IPS-18a (cell line): Measurements from ENCODE around the gene PSMD12.
"Not testable (repeated sequence)": the region's sequence is repeated elsewhere in the genome, so short reads cannot be mapped to it uniquely, and the experiment has no call there.

Experiments
- H3K27ac ChIP-seq: one replicate; pipeline ENCODE4 v1.5.1; 2013; ENCODE audit warnings: low read length
- H3K27me3 ChIP-seq: one replicate; pipeline ENCODE4 v1.6.1; 2013; ENCODE audit warnings: mild to moderate bottlenecking, low read length; ENCODE audit not compliant: control insufficient read depth, insufficient read depth
- H3K36me3 ChIP-seq: one replicate; pipeline ENCODE4 v1.6.1; 2013; ENCODE audit warnings: low read depth, low read length; ENCODE audit not compliant: control insufficient read depth
- H3K4me1 ChIP-seq: one replicate; pipeline ENCODE4 v1.6.1; 2013; ENCODE audit warnings: low read depth, low read length; ENCODE audit not compliant: control insufficient read depth
- H3K4me3 ChIP-seq: one replicate; pipeline ENCODE4 v1.5.1; 2013; ENCODE audit warnings: low read length
- H3K9ac ChIP-seq: one replicate; pipeline ENCODE4 v1.6.1; 2013; ENCODE audit warnings: mild to moderate bottlenecking, low read length, moderate library complexity
- H3K9me3 ChIP-seq: one replicate; pipeline ENCODE4 v1.6.1; 2013; ENCODE audit warnings: low read depth, low read length; ENCODE audit not compliant: control insufficient read depth

Gene PSMD12

GRCh38 chr17:67347826-67348225 lies 18.6 kb downstream of the PSMD12 start:
- H3K36me3 ChIP-seq: peaks cover 79% of the 10 kb centered on the region
- no peak overlapping the region for H3K9ac ChIP-seq
- no peak overlapping the region for H3K27ac ChIP-seq
- no peaks in the 10 kb centered on the region for H3K4me1 ChIP-seq
- H3K4me3 ChIP-seq: no peak overlapping the region
- no peaks in the 10 kb centered on the region for H3K9me3 ChIP-seq
- H3K27me3 ChIP-seq: no peaks in the 10 kb centered on the region

- H3K4me3 ChIP-seq: no peak overlapping the region
- H3K9me3 ChIP-seq: no peaks in the 10 kb centered on the region
- H3K27me3 ChIP-seq: no peaks in the 10 kb centered on the region
- no peaks in the 10 kb centered on the region for H3K4me1 ChIP-seq
- peaks cover 73% of the 10 kb centered on the region for H3K36me3 ChIP-seq
- no peak overlapping the region for H3K9ac ChIP-seq
- no peak overlapping the region for H3K27ac ChIP-seq
These were observed 23.1 kb downstream of the PSMD12 start for GRCh38 chr17:67343237-67343636.

GRCh38 chr17:67338353-67338752 lies 28.0 kb downstream of the PSMD12 start:
- not testable (repeated sequence) for H3K4me1 ChIP-seq, H3K27me3 ChIP-seq, H3K4me3 ChIP-seq, H3K9ac ChIP-seq, H3K27ac ChIP-seq, H3K9me3 ChIP-seq
- peaks cover 33% of the 10 kb centered on the region for H3K36me3 ChIP-seq

- H3K9ac ChIP-seq: no peak overlapping the region
- peaks cover 23% of the 10 kb centered on the region for H3K36me3 ChIP-seq
- H3K9me3 ChIP-seq: no peaks in the 10 kb centered on the region
- no peak overlapping the region for H3K4me3 ChIP-seq
- H3K27me3 ChIP-seq: no peaks in the 10 kb centered on the region
- no peaks in the 10 kb centered on the region for H3K4me1 ChIP-seq
- H3K27ac ChIP-seq: no peak overlapping the region
These were observed 29.5 kb downstream of the PSMD12 start for GRCh38 chr17:67336859-67337258.

GRCh38 chr17:67335245-67335835 lies 31.0 kb downstream of the PSMD12 start:
- H3K4me3 ChIP-seq: no peak overlapping the region
- H3K9ac ChIP-seq: no peak overlapping the region
- H3K9me3 ChIP-seq: no peaks in the 10 kb centered on the region
- no peaks in the 10 kb centered on the region for H3K4me1 ChIP-seq
- H3K27me3 ChIP-seq: no peaks in the 10 kb centered on the region
- H3K27ac ChIP-seq: no peak overlapping the region
- peaks cover 8% of the 10 kb centered on the region for H3K36me3 ChIP-seq

- not testable (repeated sequence) for H3K4me1 ChIP-seq, H3K9ac ChIP-seq, H3K27ac ChIP-seq, H3K9me3 ChIP-seq, H3K36me3 ChIP-seq, H3K27me3 ChIP-seq, H3K4me3 ChIP-seq
These were observed 34.2 kb downstream of the PSMD12 start for GRCh38 chr17:67332162-67332508.

- H3K27ac ChIP-seq, H3K4me3 ChIP-seq, H3K36me3 ChIP-seq, H3K9ac ChIP-seq, H3K9me3 ChIP-seq, H3K27me3 ChIP-seq, H3K4me1 ChIP-seq: not testable (repeated sequence)
These were observed 34.8 kb downstream of the PSMD12 start for GRCh38 chr17:67331381-67332161.

- no peaks in the 10 kb centered on the region for H3K4me1 ChIP-seq
- no peak overlapping the region for H3K9ac ChIP-seq
These were observed 38.4 kb downstream of the PSMD12 start for GRCh38 chr17:67328026-67328425.

GRCh38 chr17:67326959-67327745 lies 39.2 kb downstream of the PSMD12 start:
- not testable (repeated sequence) for H3K27me3 ChIP-seq, H3K9me3 ChIP-seq, H3K4me1 ChIP-seq, H3K36me3 ChIP-seq, H3K4me3 ChIP-seq, H3K9ac ChIP-seq, H3K27ac ChIP-seq

More at GRCh38 chr17:67328026-67328425, 38.4 kb downstream of the PSMD12 start:
- no peaks in the 10 kb centered on the region for H3K36me3 ChIP-seq
- H3K9me3 ChIP-seq: no peaks in the 10 kb centered on the region
- no peaks in the 10 kb centered on the region for H3K27me3 ChIP-seq
- H3K27ac ChIP-seq: no peak overlapping the region
- H3K4me3 ChIP-seq: no peak overlapping the region

GRCh38 chr17:67326440-67326839 lies 39.9 kb downstream of the PSMD12 start:
- no peak overlapping the region for H3K27ac ChIP-seq
- H3K9ac ChIP-seq: no peak overlapping the region
- no peaks in the 10 kb centered on the region for H3K36me3 ChIP-seq
- H3K4me3 ChIP-seq: no peak overlapping the region
- H3K4me1 ChIP-seq: peaks cover 9% of the 10 kb centered on the region
- H3K27me3 ChIP-seq: no peaks in the 10 kb centered on the region
- no peaks in the 10 kb centered on the region for H3K9me3 ChIP-seq

GRCh38 chr17:67324330-67324729 lies 42.0 kb downstream of the PSMD12 start:
- Histone ChIP-seq H3K4me1 (peaks cover 9% of the 10 kb centered on the region), H3K4me3 (no peak overlapping the region), H3K27me3 (no peaks in the 10 kb centered on the region), H3K36me3 (no peaks in the 10 kb centered on the region), H3K9ac (no peak overlapping the region), H3K9me3 (no peaks in the 10 kb centered on the region), H3K27ac (no peak overlapping the region)
